Fibroblast of lung (primary cell): ENCODE results near the gene SEMA3D. TPM values are rescaled to one million over a fixed set of nuclear protein-coding genes. Genes with fewer than 3 reads are reported as not detected.

ENCODE experiments used
- DNase-seq, 2 donors: peaks; one replicate each; pipeline versions ENCODE4 v3.0.0 to v3.0.0-alpha.2; 2010; ENCODE audit warnings: low read depth in 2 of 2
- H2AFZ ChIP-seq: 2 replicates; pipeline ENCODE4 v1.5.1; 2012; ENCODE audit warnings: low read length, control low read depth, inconsistent platforms
- H3K27ac ChIP-seq: 2 replicates; pipeline ENCODE4 v1.5.1; 2011; ENCODE audit warnings: low read length, control low read depth; ENCODE audit not compliant: insufficient read depth
- H3K27me3 ChIP-seq: 2 replicates; pipeline ENCODE4 v1.5.1; 2011; ENCODE audit warnings: mild to moderate bottlenecking, low read length; ENCODE audit not compliant: control insufficient read depth, insufficient read depth
- H3K36me3 ChIP-seq: 2 replicates; pipeline ENCODE4 v1.5.1; 2011; ENCODE audit warnings: low read length; ENCODE audit not compliant: control insufficient read depth, insufficient read depth
- H3K4me1 ChIP-seq: 2 replicates; pipeline ENCODE4 v1.5.1; 2011; ENCODE audit warnings: low read length; ENCODE audit not compliant: control insufficient read depth, insufficient read depth; ENCODE audit errors: extremely low read depth
- H3K4me2 ChIP-seq: 2 replicates; pipeline ENCODE4 v1.5.1; 2011; ENCODE audit warnings: low read length, control low read depth; ENCODE audit not compliant: insufficient read depth; ENCODE audit errors: extremely low read depth
- H3K4me3 ChIP-seq, 4 experiments: fragments of 200-600 bp in 1 of 4; sonication (generic) in 1 of 4; replicated peaks in 1 of 4; 2 replicates each; pipeline ENCODE4 v1.5.1; 2011 to 2016; ENCODE audit warnings: low read length in 4 of 4, low read depth in 3 of 4, mild to moderate bottlenecking in 3 of 4, control low read depth in 2 of 4, inconsistent platforms in 1 of 4, mixed read lengths in 1 of 4; ENCODE audit not compliant: insufficient read depth in 1 of 4; ENCODE audit errors: control extremely low read depth in 1 of 4
- H3K79me2 ChIP-seq: 2 replicates; pipeline ENCODE4 v1.5.1; 2012; ENCODE audit warnings: mild to moderate bottlenecking, low read length, inconsistent platforms; ENCODE audit not compliant: control insufficient read depth, insufficient read depth
- H3K9ac ChIP-seq: 2 replicates; pipeline ENCODE4 v1.5.1; 2011; ENCODE audit warnings: mild to moderate bottlenecking, low read length, control low read depth; ENCODE audit not compliant: insufficient read depth
- H3K9me3 ChIP-seq: 2 replicates; pipeline ENCODE4 v1.5.1; 2012; ENCODE audit warnings: low read depth, low read length; ENCODE audit not compliant: control insufficient read depth, insufficient read depth
- H4K20me1 ChIP-seq: 2 replicates; pipeline ENCODE4 v1.5.1; 2011; ENCODE audit warnings: low read length; ENCODE audit not compliant: control insufficient read depth, insufficient read depth; ENCODE audit errors: extremely low read depth
- CTCF ChIP-seq, 2 donors: IDR thresholded peaks in 1 of 2; conservative IDR thresholded peaks in 1 of 2; 1 replicate in 1 of 2; 2 replicates in 1 of 2; pipeline ENCODE4 v1.5.1; 2011 to 2012; ENCODE audit warnings: low read length in 2 of 2, control low read depth in 1 of 2, inconsistent platforms in 1 of 2, low read depth in 1 of 2, mild to moderate bottlenecking in 1 of 2
- EZH2 ChIP-seq: IDR thresholded peaks from 2 replicates; pipeline ENCODE4 v1.5.1; 2012; ENCODE audit warnings: low read length, control low read depth, mild to moderate bottlenecking; ENCODE audit errors: missing control alignments
- polyA plus RNA-seq, 2 donors: library from polyadenylated mRNA; depleted of rRNA in 1 of 2; stranded (reverse) in 1 of 2; unstranded in 1 of 2; fragments of >200 nt; gene quantifications; 2 replicates each; pipeline ENCODE4 v1.2.1, GENCODE V29; 2011 to 2012; ENCODE audit warnings: missing spikeins in 1 of 2
- total RNA-seq: library from RNA; depleted of rRNA; stranded (reverse); fragments of >200 nt; gene quantifications from 2 replicates; pipeline ENCODE4 v1.2.1, GENCODE V29; 2014

Gene SEMA3D
- total and polyA plus RNA-seq, 2 donors (not counting 1 experiment from before 2014, with no cell fraction given): 4.1 to 4.6 TPM

- Histone ChIP-seq H3K79me2 (no peaks in the 10 kb centered on the region), H3K9me3 (no peaks in the 10 kb centered on the region), H3K4me3 (no peak overlapping the region), H3K9ac (no peak overlapping the region), H3K27ac (no peak overlapping the region), H3K4me2 (no peak overlapping the region), H3K4me1 (no peaks in the 10 kb centered on the region), H3K27me3 (no peaks in the 10 kb centered on the region), H4K20me1 (no peaks in the 10 kb centered on the region), H3K36me3 (no peaks in the 10 kb centered on the region), H2AFZ (no peak overlapping the region)
- no peak for DNase-seq
- TF ChIP-seq EZH2: no peak
Measured at GRCh38 chr7:85055196-85055595, 131.7 kb downstream of the SEMA3D start.

DNA sequence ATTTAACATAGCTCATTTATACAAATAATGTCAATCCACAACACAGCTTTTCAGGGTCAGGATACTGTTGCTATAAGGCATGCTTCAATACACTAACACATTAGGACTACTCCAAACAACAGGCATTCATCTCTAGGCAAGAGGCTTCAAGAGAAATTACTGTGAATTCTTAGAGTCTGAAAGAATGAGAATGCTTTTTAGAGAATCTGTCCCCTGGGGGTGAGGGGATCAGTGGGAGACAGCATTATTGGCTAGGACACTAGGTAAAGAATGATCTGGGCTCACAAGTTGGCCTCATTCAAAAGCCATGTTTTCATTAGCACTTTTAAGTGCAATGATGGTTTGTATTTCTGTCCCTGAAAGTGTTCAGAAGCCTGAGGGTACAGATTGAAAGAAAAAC lies 132.6 kb downstream of the SEMA3D start:
- Histone ChIP-seq H3K9ac (no peak overlapping the region), H3K27ac (no peak overlapping the region), H3K9me3 (no peaks in the 10 kb centered on the region), H2AFZ (no peak overlapping the region), H3K79me2 (no peaks in the 10 kb centered on the region), H3K36me3 (no peaks in the 10 kb centered on the region), H4K20me1 (no peaks in the 10 kb centered on the region), H3K27me3 (no peaks in the 10 kb centered on the region), H3K4me3 (no peak overlapping the region), H3K4me2 (no peak overlapping the region), H3K4me1 (no peaks in the 10 kb centered on the region)
- TF ChIP-seq EZH2 (no peak), CTCF (conservative IDR thresholded peaks at IDR 0.05 in 1 of 2, IDR thresholded peaks at IDR 0.05 in 1 of 2; ENCODE audit: low read depth in 1 of 2, low read length in 2 of 2) (no peak)
- DNase-seq: no peak

GRCh38 chr7:85052894-85053293 lies 134.0 kb downstream of the SEMA3D start:
- H3K9me3 ChIP-seq: no peaks in the 10 kb centered on the region
- no peak overlapping the region for H3K4me3 ChIP-seq
- no peaks in the 10 kb centered on the region for H4K20me1 ChIP-seq
- H3K79me2 ChIP-seq: no peaks in the 10 kb centered on the region
- TF ChIP-seq EZH2: no peak
- TF ChIP-seq CTCF (conservative IDR thresholded peaks at IDR 0.05 in 1 of 2, IDR thresholded peaks at IDR 0.05 in 1 of 2; ENCODE audit: low read depth in 1 of 2, low read length in 2 of 2): no peak
- no peak overlapping the region for H3K9ac ChIP-seq
- no peaks in the 10 kb centered on the region for H3K36me3 ChIP-seq
- no peaks in the 10 kb centered on the region for H3K27me3 ChIP-seq
- H3K27ac ChIP-seq: no peak overlapping the region
- no peak for DNase-seq
- no peak overlapping the region for H2AFZ ChIP-seq
- no peaks in the 10 kb centered on the region for H3K4me1 ChIP-seq
- no peak overlapping the region for H3K4me2 ChIP-seq
